Loucy (cell line): Measurements from ENCODE around the gene SEL1L3.

Source experiments
- H2AFZ ChIP-seq: fragments of 200-600 bp; sonication (generic); 2 replicates; pipeline ENCODE4 v1.6.0; 2016; ENCODE audit warnings: antibody characterized with exemption, mild to moderate bottlenecking, low read length, moderate library complexity
- H3F3A ChIP-seq: fragments of 200-600 bp; 2 replicates; pipeline ENCODE4 v1.6.0; 2016; ENCODE audit warnings: antibody characterized with exemption, low read depth, mild to moderate bottlenecking
- H3K27me3 ChIP-seq: fragments of 200-600 bp; sonication (generic); 2 replicates; pipeline ENCODE4 v1.6.1; 2014; ENCODE audit warnings: low read length, mild to moderate bottlenecking; ENCODE audit not compliant: insufficient read depth, poor library complexity, severe bottlenecking
- H3K36me3 ChIP-seq: fragments of 200-600 bp; sonication (generic); 2 replicates; pipeline ENCODE4 v1.6.1; 2016; ENCODE audit warnings: low read length; ENCODE audit not compliant: insufficient read depth
- H3K4me1 ChIP-seq: fragments of 200-600 bp; sonication (generic); 2 replicates; pipeline ENCODE4 v1.5.1; 2014; ENCODE audit warnings: low read length, mild to moderate bottlenecking; ENCODE audit not compliant: insufficient read depth, poor library complexity, severe bottlenecking
- H3K4me2 ChIP-seq: fragments of 200-600 bp; sonication (generic); 2 replicates; pipeline ENCODE4 v1.6.0; 2014; ENCODE audit warnings: antibody characterized with exemption, low read length, low read depth, mild to moderate bottlenecking; ENCODE audit not compliant: poor library complexity, severe bottlenecking
- H3K4me3 ChIP-seq: fragments of 200-600 bp; sonication (generic); 2 replicates; pipeline ENCODE4 v1.5.1; 2014; ENCODE audit warnings: low read length, mild to moderate bottlenecking, mixed read lengths; ENCODE audit not compliant: poor library complexity, severe bottlenecking
- H3K79me2 ChIP-seq: fragments of 200-600 bp; sonication (generic); 2 replicates; pipeline ENCODE4 v1.6.1; 2014; ENCODE audit warnings: low read length; ENCODE audit not compliant: insufficient read depth
- H3K9ac ChIP-seq: fragments of 200-600 bp; sonication (generic); 2 replicates; pipeline ENCODE4 v1.6.0; 2014; ENCODE audit warnings: mild to moderate bottlenecking, low read depth, low read length, moderate library complexity; ENCODE audit not compliant: poor library complexity, severe bottlenecking
- H3K9me2 ChIP-seq: fragments of 200-600 bp; sonication (generic); replicated peaks from 2 replicates; pipeline ENCODE4 v1.6.1; 2016; ENCODE audit warnings: low read depth, low read length, mixed read lengths
- H3K9me3 ChIP-seq: fragments of 200-600 bp; sonication (generic); 2 replicates; pipeline ENCODE4 v1.6.1; 2014; ENCODE audit warnings: mild to moderate bottlenecking, antibody characterized with exemption, low read length, low read depth; ENCODE audit not compliant: insufficient read depth
- H4K20me1 ChIP-seq: fragments of 200-600 bp; sonication (generic); 2 replicates; pipeline ENCODE4 v1.6.0; 2014; ENCODE audit warnings: antibody characterized with exemption, low read length, mild to moderate bottlenecking; ENCODE audit not compliant: insufficient read depth, poor library complexity, severe bottlenecking
- EZH2phosphoT487 ChIP-seq: fragments of 200-600 bp; IDR thresholded peaks from 2 replicates; pipeline ENCODE4 v1.6.1; 2018; ENCODE audit warnings: antibody characterized with exemption, mild to moderate bottlenecking, moderate library complexity, borderline replicate concordance
- TF ChIP-seq, protein P1 (sequence below): fragments of 200-600 bp; sonication (generic); conservative IDR thresholded peaks from 2 replicates; pipeline ENCODE4 v1.5.1; 2014; ENCODE audit warnings: mild to moderate bottlenecking, antibody characterized with exemption, low read length

SEL1L3 gene

DNA sequence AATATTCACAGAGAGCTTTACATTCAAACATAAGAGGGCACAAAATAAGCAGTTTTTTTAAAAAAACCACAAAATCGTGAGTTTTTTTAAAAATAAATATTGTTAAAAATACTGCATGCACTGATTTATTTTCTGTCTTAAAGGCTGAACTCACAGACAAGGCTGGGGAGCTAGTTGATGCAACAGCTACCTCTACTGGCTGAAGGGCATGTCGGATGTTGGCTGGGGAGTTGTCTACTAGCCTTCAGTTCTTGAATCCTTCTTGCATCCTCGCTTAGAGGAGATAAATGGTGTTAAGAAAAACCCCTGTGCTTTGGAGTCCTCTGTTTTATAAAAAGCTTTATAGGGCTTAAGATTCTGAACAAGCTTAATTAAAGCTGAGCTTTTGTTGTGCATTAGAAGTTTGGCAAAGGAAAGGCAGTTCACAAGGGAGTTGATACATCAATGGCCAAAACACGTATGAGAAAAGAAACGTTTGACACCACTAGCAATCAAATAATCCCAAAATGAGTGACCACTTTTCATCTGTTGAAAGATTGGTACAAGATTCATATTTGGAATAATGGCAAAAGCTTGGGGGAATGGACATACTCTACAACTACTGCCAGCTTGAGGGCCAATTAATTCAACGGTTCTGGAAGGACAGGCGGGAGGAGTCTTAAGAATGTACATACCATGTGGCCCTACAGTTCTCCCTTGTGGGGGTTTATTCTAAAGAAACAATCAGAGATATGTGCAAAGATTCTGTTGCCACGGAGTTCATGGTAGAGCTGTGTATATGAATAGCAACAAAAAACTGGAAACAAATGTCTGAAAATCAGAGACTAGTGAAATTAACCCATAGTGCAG is 94.7 kb downstream of the SEL1L3 start:
- Histone ChIP-seq H3K79me2 (no peaks in the 10 kb centered on the region), H3K27me3 (no peaks in the 10 kb centered on the region), H2AFZ (no peak overlapping the region), H3K4me3 (no peak overlapping the region), H3K4me2 (no peak overlapping the region), H3K4me1 (no peaks in the 10 kb centered on the region), H4K20me1 (no peaks in the 10 kb centered on the region), H3K36me3 (no peaks in the 10 kb centered on the region), H3K9me2 (no peaks in the 10 kb centered on the region), H3K9me3 (no peaks in the 10 kb centered on the region), H3F3A (no peaks in the 10 kb centered on the region), H3K9ac (no peak overlapping the region)
- TF ChIP-seq, protein P1, sequence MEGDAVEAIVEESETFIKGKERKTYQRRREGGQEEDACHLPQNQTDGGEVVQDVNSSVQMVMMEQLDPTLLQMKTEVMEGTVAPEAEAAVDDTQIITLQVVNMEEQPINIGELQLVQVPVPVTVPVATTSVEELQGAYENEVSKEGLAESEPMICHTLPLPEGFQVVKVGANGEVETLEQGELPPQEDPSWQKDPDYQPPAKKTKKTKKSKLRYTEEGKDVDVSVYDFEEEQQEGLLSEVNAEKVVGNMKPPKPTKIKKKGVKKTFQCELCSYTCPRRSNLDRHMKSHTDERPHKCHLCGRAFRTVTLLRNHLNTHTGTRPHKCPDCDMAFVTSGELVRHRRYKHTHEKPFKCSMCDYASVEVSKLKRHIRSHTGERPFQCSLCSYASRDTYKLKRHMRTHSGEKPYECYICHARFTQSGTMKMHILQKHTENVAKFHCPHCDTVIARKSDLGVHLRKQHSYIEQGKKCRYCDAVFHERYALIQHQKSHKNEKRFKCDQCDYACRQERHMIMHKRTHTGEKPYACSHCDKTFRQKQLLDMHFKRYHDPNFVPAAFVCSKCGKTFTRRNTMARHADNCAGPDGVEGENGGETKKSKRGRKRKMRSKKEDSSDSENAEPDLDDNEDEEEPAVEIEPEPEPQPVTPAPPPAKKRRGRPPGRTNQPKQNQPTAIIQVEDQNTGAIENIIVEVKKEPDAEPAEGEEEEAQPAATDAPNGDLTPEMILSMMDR: peak; percentile 83
- no peak for TF ChIP-seq EZH2phosphoT487

DNA sequence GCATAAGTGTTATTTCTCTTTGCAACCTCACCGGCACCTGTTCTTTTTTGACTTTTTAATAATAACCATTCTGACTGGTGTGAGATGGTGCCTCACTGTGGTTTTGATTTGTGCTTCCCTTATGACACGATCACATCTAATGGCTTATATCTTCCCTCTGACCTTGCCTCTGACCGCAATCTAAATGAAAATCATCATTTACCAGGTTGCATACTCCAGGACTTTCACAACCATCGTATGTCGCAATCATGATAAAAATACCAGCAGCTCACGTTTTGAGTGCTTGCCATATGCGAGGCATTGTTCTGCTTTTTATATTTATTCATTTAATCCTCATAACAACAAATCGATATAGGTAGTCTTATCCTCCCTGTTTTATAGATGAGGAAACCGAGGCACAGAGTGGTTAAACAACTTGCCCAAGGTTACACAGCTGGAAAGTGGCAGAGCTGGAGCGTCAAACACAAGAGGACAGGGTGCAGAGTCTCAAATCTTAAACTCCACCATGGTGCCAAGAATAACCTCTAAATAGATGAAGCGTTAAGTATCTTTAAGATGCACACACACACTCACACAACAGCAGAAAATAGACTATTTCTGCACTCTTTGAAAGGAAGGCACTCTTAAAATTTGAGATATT is 102.2 kb downstream of the SEL1L3 start:
- H3K9ac ChIP-seq: no peak overlapping the region
- H3K4me3 ChIP-seq: no peak overlapping the region
- no peaks in the 10 kb centered on the region for H3K4me1 ChIP-seq
- no peak overlapping the region for H3K4me2 ChIP-seq
- H3K9me2 ChIP-seq: no peaks in the 10 kb centered on the region
- no peak overlapping the region for H2AFZ ChIP-seq
- no peaks in the 10 kb centered on the region for H3K36me3 ChIP-seq
- no peaks in the 10 kb centered on the region for H4K20me1 ChIP-seq
- no peaks in the 10 kb centered on the region for H3K79me2 ChIP-seq
- H3F3A ChIP-seq: no peaks in the 10 kb centered on the region
- no peaks in the 10 kb centered on the region for H3K27me3 ChIP-seq
- TF ChIP-seq, protein P1: no peak
- TF ChIP-seq EZH2phosphoT487: no peak
- no peaks in the 10 kb centered on the region for H3K9me3 ChIP-seq

- Histone ChIP-seq H2AFZ (no peak overlapping the region), H3K27me3 (no peaks in the 10 kb centered on the region), H3K36me3 (no peaks in the 10 kb centered on the region), H3K4me1 (no peaks in the 10 kb centered on the region), H3F3A (no peaks in the 10 kb centered on the region), H3K9me2 (no peaks in the 10 kb centered on the region), H3K9ac (no peak overlapping the region), H3K9me3 (no peaks in the 10 kb centered on the region), H3K4me3 (no peak overlapping the region), H4K20me1 (no peaks in the 10 kb centered on the region), H3K79me2 (no peaks in the 10 kb centered on the region), H3K4me2 (no peak overlapping the region)
- no peak for TF ChIP-seq EZH2phosphoT487
- TF ChIP-seq, protein P1: no peak
Measured at GRCh38 chr4:25760048-25760447, 102.7 kb downstream of the SEL1L3 start.
